Middle frontal gyrus (tissue), 1 donor: ENCODE results near the gene GAS2.

Experiments
- DNase-seq: peaks from one replicate; pipeline ENCODE4 v3.0.0-alpha.2; 2015; ENCODE audit warnings: low spot score; ENCODE audit errors: extremely low spot score

Gene GAS2

DNA sequence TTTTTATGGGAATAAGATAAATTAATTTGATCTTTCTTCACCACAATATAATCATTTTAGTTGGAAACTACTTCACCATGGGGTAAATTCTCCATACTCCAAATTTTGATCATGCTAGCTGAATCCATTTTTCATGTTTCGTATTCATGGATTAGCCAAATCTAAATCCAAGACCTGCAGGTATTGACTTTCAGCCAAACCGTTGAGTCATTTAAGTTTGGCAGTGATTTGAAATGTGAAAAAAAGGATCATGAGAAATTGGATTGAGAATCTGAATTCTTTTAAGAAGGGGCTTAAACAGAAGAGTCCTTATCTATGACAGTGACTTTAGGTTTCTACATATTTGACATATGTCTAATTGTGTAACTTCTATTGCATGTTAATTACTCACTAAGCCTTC, 5.3 kb downstream of the GAS2 start:
- DNase-seq = no peak

DNA sequence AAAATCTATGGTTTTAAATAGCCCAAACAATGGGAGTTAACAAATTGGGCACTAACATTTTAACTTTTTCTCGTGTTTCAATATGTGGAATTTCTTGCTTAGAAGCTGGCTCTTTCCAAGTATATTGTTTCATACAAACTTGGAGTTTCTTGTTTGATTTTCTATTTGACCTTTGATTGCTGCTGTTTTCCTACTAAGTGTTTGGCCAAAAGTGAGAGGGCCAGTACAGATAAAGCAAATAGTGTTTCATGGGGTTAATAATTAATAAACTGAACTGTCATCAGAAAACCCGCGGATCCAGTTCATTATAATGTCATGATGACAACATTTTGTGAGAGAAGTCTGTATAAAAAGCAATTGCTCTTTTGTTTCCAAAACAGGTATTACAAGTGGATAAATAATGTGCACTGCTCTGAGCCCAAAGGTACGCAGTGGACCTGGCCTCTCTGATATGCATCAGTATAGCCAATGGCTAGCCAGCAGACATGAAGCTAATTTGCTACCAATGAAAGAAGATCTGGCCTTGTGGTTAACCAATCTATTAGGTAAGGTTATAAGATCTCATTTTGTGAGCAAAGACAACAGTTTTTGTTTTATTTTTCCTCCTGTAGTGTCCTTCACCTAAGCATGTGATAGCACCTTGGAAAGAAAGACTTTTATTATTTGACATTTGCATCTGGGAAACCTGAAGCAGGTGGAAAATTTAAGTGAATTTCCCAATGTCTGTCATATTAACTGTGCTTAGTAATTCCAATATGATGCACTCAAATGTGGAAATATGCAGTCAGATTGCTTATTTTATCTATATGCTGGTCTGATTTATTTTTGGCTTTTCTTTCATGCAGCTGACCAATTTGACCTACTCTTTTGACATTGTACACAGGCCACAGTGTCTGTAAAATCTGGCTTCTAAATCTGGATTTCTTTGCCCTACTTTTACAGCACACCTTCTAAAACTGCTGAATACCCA, 8.3 kb downstream of the GAS2 start:
- DNase-seq = no peak

DNA sequence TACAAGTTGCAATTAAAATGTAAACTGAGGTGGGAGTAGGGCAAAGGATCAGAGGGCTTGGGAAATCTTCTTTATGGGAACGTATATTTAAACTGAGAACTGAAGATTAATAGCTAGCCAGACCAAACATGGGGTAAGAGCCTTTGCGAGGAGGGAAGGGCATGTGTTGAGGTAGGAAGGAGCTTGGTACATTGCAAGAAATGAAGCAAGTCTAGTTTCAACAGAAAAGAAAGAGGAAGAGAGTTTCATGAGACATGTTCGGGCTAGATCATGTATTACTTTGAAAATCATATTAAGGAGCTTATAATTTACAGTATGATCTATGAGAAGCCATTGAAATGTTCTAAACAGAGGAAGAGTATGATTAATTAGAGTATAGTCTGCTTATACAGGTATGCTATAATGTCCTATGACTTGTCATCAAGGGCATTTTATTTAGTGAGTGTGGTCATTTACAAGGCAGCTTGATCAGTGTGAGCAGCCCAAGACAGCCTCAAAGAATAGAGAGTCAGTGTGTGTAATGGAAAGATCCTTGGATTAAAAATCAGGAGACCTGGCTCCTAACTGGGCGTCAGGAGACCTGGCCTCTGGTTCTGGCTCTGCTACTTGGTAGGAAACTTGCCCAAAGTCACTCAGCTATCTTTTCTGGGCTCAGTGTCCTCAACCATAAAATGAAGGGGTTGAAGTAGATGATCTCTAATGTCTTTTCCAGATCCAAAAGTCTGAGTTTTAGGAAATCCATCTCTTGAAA, 10.9 kb downstream of the GAS2 start:
- no peak for DNase-seq

DNA sequence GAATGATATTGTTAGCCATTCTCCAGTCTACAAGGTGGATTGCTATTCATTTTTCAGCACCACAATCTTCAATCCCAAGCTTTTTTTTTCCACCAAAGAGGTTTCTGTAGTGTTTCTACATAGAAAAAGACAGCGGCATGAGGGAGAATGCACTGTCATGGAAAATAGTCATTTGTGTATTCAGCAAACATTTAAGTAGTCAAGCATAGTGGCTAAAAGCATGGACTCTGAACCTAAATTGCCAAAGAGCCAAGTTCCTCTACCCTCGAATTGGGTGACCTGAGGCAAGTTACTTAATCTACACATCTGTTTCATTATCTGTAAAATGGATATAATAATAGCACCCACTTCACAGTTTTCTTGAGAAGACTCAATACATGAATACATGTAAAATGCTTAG, 14.2 kb downstream of the GAS2 start:
- no peak for DNase-seq

DNA sequence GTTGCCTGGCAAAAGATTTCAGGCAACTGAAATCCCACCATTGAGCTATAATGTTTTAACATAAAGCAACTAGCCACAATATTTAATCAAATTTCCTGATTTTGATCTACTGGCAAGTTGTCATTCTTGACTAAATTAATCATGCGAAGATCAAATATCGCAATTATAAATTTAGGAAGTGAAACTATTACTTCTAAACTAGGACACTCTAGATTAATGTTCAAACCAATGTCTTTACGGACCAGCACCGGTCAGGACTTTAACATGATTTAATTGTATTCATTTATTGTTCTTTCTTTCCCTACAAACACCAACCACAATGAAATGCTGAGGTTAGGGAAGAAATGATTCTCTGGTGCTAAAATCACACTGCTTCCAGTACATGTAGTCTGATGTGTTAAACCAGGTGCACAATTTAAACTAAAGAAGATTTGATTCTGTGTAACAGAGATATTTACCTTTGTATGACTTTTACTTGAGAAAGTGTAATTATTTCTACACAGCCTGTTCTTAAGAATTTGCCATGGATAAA, 14.9 kb downstream of the GAS2 start:
- DNase-seq = no peak

DNA sequence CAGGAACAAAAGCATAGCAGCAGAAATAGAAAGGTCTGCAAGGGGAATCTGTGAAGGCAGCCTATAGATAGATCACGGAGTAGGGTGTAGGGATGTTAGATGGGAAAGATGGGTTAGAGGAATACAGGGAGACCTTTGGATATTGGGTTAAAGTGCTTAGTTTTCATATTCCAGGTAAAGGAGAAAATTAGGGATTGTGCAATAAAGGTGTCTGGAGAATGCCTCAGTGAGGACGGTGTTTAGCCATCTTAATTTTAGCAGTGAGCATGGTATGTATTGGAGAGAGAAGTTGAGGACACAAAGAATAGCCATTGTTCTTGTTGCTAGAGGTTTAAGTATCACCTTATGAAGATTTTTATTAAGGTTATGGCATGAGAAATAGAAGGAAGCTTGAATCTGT, 17.7 kb downstream of the GAS2 start:
- DNase-seq = no peak

DNA sequence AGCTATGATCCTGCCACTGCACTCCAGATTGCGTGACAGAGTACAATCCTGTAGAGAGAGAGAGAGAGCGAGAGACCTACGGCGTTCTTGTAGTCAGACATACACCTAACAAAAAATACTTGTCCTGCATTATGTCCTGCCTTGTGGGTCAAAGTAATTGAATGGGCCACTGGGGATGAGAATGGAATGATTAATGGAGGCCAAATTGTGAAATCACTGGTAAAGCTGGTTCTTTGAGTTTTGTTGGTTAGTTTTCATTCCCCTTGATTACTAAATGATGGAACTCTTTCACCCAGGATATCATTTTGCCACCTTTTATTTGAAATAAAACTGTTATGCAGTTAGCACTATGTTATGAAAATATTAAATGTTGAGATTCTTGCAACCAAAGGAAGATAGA, 18.7 kb downstream of the GAS2 start:
- no peak for DNase-seq

DNA sequence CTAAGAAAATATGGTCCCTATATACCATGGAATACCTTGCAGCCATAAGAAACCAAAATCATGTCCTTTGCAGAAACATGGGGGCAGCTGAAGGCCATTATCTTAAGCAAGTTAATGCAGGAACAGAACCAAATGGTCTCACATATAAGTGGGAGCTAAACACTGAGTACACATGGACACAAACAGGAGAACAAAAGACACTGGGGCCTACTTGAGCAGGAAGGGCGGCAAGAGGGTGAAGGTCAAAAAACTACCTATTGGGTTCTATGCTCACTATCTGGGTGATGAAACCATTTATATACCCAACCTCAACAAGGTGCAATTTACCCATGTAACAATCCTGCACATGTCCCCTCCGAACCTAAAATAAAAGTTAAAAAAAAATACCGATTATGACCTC, 22.5 kb downstream of the GAS2 start:
- no peak for DNase-seq

DNA sequence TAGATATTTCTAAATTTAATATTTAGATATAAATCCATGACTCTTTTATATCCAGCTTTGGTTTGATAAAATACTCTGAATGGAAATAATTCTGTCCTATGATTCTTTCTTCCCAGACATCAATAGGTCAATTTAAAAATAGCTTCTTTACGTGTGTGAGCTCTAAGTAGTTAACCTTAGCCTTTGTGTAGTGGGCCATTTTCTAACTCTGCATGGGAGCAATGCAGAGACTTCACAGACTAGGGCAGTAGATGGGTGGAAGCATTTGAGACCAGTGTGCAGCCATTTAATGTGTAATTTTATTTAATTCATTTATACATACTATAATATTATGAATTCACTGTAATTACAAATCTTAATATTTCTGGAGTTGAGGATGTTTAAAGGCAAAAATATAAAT, 23.8 kb downstream of the GAS2 start:
- DNase-seq = no peak

DNA sequence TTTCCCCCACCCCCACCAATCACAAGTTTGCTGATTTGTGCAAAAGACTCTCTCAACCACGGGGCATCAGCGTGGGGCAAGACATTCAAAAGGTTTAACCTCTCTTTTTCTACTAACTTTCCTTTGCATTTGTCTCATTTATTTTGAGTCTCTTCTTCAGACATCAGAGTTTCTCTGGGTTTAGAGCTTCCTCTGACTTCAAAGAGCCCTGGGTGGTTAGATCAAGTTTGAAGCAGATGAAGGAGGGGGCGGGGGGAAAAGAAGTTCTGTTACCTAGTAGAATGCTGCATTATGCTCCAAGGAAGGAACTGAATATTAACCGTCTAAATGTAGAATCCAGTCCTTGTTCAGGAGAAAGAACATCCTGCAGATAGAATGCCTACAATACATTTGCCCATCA, 24.5 kb downstream of the GAS2 start:
- DNase-seq = no peak

DNA sequence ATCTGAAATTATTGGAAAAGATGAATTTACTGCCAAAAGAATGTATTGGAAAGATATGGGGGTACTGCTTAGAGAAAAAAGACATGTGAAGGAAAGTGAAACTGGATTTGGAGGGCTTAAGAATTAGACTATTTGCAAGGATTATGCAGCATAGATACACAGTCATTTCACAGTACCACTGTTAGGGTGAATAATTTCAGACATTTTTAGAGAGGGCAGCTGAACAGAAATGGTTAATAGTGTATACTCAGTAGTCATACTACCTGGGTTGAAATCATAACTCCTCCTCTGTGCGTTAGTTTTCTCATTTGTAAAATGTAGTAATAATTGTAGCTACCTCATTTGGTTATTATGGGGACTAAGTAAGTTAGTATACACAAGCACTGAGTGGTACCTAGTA, 33.0 kb downstream of the GAS2 start:
- DNase-seq = no peak

DNA sequence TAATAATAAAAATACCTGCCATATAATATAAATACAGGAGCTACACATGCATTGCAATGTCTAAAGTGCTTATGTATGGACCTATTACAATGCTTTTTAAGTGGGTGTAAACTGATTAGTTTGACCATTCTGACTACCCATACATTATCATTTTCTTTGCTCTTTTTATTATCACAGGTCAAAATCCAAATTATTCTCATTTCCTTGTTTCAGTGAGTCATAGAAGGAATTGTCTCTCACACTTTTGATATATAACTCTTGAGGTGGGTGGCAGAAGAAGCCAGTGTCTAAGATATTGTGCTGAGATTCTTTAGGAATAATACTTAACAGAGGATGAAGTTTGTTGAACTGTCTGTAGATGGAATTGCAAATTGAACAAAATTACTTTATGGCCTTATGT, 35.6 kb downstream of the GAS2 start:
- DNase-seq = no peak

DNA sequence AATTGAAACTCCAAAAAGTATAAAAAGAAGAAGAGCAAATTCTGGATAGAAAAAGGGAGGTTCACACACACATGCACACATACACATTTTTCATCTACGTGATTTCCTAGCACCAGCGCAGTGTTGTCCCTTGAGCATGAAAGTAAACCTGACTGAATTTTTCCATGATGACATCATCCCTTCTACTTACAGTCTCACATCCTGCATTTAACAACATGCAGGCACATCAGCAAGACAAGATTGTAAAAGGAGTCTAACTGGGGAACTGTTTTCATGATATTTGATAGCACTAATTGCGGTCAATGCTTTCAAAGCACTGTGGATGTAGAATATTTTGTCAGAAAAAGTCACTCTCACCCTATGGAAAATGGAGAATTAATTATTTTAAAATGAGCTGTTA, 36.6 kb downstream of the GAS2 start:
- peak; percentile 22 for DNase-seq

DNA sequence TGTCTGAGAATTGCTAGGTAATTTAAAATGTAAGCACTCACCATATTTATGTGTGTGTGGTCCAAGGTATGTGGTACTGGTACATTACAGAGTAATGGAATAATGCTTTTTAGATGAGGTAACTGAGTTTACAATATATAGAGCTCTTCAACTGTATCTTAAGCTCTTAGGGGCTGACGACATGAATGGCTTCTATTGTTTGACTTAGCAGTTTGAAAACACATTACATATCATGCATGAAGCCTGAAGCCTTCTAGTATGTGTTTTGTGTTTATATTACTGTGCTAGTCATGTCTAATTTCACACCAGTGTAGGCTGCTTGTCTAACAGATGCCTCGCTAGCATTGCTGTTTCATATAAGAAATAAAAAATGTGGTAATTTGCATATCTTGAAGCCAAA, 37.2 kb downstream of the GAS2 start:
- no peak for DNase-seq

DNA sequence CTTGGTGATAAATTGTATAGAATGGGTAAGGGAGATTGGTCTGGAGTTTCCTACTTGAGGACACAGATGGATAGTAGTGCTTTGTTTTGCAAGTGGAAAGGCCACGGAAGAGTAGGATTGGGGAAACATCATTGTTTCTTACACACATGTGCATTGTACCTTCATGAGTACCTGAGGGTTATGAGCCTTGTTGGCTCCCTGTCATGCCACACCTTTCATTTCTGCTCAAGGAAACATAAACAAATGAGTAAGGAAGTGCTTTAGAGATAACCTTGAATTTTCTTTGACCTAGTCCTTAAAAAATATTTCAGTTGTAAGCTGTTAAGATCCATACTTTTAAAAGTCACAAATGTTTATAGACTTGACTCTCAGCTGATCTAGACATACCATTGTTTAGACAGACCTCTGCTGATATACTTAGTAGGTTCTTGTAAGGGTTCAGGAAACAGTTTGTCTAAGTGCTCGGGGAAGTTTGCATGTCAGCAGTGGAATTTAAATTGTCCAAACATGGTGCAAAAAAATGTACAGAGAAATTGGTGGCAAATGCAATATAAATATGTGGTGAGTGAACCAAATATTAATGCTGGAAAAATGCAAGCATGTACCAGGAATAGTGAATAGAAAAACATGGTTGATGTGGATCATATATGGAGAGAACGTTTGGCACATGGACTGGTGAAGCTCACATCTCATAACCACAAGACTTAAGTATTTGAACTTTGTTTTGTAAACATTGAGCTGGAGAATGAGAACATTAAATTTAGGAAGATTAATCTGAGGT, 40.9 kb downstream of the GAS2 start:
- no peak for DNase-seq

DNA sequence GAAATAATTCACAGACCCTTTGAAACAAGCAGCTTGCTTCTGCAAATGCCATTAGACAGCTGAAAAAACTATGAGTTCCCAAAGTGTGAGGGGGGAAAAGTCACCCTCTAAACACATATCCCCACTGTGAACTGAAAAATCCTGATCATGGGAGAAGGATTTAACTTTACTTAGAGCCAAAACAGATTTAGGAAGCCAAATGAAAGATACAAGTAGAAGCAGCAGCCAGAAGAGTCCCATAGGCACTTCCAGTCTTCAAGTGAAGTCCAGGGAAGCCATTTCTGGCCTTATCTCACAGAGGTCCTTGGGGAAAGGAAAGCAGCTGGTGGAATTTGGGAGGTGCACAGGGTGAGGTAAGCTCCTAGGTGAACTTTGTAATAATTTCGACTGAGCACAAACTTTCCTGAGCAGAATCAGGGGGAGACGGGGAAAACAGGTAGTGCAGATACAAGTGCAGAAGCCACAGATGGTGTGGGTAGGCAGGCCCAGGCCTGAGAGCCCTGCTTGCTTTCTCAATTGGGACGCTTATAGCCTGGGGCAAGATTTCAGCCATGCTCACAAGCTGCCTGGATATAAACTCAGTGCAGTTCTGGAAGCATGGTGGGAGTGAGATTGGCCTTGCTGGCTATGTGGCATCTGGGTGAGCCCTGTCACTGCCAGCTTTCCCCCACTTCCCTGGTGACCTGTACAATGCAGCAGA, 44.8 kb downstream of the GAS2 start:
- DNase-seq = no peak

DNA sequence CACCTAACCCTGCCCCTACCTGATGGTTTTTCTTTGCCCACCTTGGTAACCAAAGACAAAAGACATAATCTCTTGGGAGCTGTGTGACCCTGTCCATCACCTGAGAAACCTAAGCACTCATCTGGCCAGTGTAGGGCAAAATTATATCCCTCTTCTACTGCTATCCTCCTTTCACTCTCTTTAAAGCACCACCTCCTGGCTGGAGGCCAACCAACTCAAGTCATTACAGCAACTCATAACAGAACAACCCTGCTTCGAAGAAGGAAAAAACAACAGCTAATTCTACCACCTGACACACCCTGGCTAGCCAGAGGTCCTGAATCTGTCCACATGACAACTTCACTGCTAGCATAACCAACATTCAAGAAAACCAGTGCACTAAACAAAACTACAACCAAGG, 45.5 kb downstream of the GAS2 start:
- no peak for DNase-seq

DNA sequence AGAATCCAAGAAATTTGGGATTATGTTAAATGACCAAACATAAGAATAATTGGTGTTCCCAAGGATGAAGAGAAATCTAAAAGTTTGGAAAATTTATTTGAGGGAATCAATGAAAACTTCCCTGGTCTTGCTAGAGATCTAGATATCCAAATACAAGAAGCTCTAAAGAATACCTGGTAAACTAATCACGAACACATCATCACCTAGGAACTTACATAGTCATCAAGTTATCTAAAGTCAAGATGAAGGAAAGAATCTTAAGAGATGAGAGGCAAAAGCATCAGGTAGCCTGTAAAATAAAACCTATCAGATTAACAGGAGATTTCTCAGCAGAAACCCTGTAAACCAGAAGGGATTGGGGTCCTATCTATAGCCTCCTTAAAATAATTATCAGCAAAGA, 46.9 kb downstream of the GAS2 start:
- no peak for DNase-seq

DNA sequence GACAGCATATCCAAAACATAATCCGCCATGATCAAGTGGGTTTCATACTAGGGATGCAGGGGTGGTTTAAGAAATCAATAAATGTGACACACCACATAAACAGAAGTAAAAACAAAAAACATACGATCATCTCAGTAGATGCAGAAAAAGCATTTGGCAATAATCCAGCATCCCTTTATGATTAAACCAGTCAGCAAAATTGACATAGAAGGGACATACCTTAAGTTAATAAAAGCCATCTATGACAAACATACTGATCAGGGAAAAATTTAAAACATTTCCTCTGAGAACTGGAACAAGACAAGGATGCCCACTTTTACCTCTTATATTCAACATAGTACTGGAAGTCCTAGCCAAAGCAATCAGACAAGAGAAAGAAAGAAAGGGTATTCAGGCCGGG, 49.6 kb downstream of the GAS2 start:
- DNase-seq = no peak

DNA sequence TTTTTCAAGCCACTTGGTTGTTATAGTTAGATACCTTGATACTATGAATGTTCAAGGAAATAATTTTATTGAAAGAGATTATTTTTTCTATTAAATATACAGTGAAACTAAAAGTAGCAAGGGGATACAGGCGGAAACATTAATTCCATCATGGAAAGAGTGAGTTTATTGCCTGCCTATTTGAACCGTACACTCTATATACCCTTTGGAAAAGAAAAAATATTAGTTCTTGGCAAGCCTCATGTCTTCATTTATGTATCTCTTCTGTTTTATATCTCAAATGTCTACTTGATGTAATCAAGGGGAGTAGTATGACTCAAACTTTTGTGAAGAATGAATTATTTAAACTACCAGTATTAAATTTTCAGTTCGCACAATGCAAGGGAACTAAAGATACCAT, 54.0 kb downstream of the GAS2 start:
- DNase-seq = no peak

DNA sequence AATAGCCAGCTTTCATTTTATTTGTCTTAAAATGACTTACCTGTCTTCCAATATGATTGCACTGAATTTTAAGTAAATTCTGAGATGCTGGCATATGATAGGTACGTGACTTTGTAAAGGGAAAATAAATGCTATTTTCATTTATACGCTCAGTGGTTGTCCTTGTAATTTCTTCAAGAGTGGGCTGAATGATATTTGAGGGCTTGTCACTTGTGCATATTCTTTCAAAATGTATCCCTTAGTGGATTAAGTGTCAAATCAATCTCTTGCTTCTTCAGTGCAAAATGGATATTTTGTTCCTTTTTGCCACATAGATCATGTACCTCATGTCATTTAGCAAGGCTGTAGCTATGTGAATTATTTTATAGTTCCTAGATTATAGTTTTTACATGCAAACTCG, 56.9 kb downstream of the GAS2 start:
- no peak for DNase-seq
